K562 (cell line): ENCODE data around the gene KLHL18. TPM values are rescaled to one million over a fixed set of nuclear protein-coding genes. Genes with fewer than 3 reads are reported as not detected.

Experiments
- ATAC-seq: fragments of 200-7000 bp; cut with Tn5 transposase; 3 replicates; pipeline ENCODE4 v1.9.1; 2020; ENCODE audit warnings: moderate library complexity
- BruUV-seq: library from RNA; stranded (reverse); fragments of 400-500 nt; replicated peaks from 2 replicates; lab custom pipeline; 2021; lab: Mats Ljungman, UMichigan
- CTCF ChIA-PET: fragments of 300-600 bp; formaldehyde crosslinking; extraction: SDS; loops from one replicate; lab custom pipeline; 2021; ENCODE audit warnings: low intra/inter-chr PET ratio; lab: Yijun Ruan, JAX
- POLR2A ChIA-PET: fragments of 300-600, 350-650 bp; sonication (Branson Sonifier 250); formaldehyde crosslinking; extraction: SDS; loops from one replicate; lab custom pipeline; 2021; ENCODE audit warnings: antibody characterized with exemption, inconsistent platforms; lab: Yijun Ruan, JAX
- DNase-seq, 4 experiments: peaks; one replicate each; pipeline versions ENCODE4 v3.0.0 to v3.0.0-alpha.2; 2011 to 2018; ENCODE audit warnings: low spot score in 3 of 4, mixed read lengths in 3 of 4; ENCODE audit errors: extremely low read depth in 1 of 4
- FAIRE-seq: peaks from 2 replicates; lab custom pipeline; 2011; peaks lifted over from hg19 to GRCh38; lab: Jason Lieb, UNC
- H2AFZ ChIP-seq: 2 replicates; pipeline ENCODE4 v1.6.0; 2011; ENCODE audit warnings: low read depth, low read length, control low read depth, inconsistent platforms
- H3K27ac ChIP-seq: fragments of 200-600 bp; 3 replicates; pipeline ENCODE4 v1.8.0; 2011; ENCODE audit warnings: low read depth, mild to moderate bottlenecking, control low read depth, inconsistent platforms, low read length, moderate library complexity, mixed read lengths; ENCODE audit errors: extremely low read depth
- H3K27me3 ChIP-seq, 2 experiments: fragments of 300-600 bp in 1 of 2; 2 replicates in 1 of 2; 3 replicates in 1 of 2; pipeline versions ENCODE4 v1.6.0 to v1.8.0; 2011; ENCODE audit warnings: inconsistent platforms in 2 of 2, low read length in 2 of 2, mild to moderate bottlenecking in 1 of 2, mixed read lengths in 1 of 2, moderate library complexity in 1 of 2; ENCODE audit not compliant: control insufficient read depth in 2 of 2, insufficient read depth in 2 of 2
- H3K36me3 ChIP-seq: fragments of 300-600 bp; 3 replicates; pipeline ENCODE4 v1.8.0; 2011; ENCODE audit warnings: mild to moderate bottlenecking, low read length, inconsistent platforms; ENCODE audit not compliant: control insufficient read depth, insufficient read depth
- H3K4me1 ChIP-seq, 2 experiments: fragments of 200-600 bp in 1 of 2; replicated peaks in 1 of 2; 2 replicates in 1 of 2; 3 replicates in 1 of 2; pipeline versions ENCODE4 v1.5.1 to v1.8.0; 2011; ENCODE audit warnings: inconsistent platforms in 2 of 2, low read length in 2 of 2, mild to moderate bottlenecking in 1 of 2, mixed read lengths in 1 of 2, moderate library complexity in 1 of 2; ENCODE audit not compliant: control insufficient read depth in 2 of 2, insufficient read depth in 2 of 2
- H3K4me2 ChIP-seq: 2 replicates; pipeline ENCODE4 v1.6.1; 2011; ENCODE audit warnings: low read length, control low read depth, inconsistent platforms, mixed read lengths; ENCODE audit not compliant: insufficient read depth
- H3K4me3 ChIP-seq: fragments of 200-600 bp; sonication (generic), shearing (Covaris generic); 2 replicates; pipeline ENCODE4 v1.5.1; 2016; ENCODE audit warnings: control low read depth, inconsistent platforms
- H3K79me2 ChIP-seq: fragments of 200-600 bp; 3 replicates; pipeline ENCODE4 v1.8.0; 2011; ENCODE audit warnings: low read length, inconsistent platforms; ENCODE audit not compliant: control insufficient read depth, insufficient read depth
- H3K9ac ChIP-seq, 2 experiments: 2 replicates each; pipeline versions ENCODE4 v1.6.0 to v1.6.1; 2011; ENCODE audit warnings: low read depth in 2 of 2, low read length in 2 of 2, control low read depth in 1 of 2, inconsistent platforms in 1 of 2, mild to moderate bottlenecking in 1 of 2, mixed read lengths in 1 of 2; ENCODE audit not compliant: insufficient read depth in 1 of 2
- H3K9me1 ChIP-seq: one replicate; pipeline ENCODE4 v1.6.0; 2011; ENCODE audit warnings: inconsistent platforms, mild to moderate bottlenecking, low read length, moderate library complexity; ENCODE audit not compliant: control insufficient read depth, insufficient read depth
- H3K9me3 ChIP-seq: replicated peaks from 2 replicates; pipeline ENCODE4 v1.5.1; 2011; ENCODE audit warnings: low read depth, low read length, inconsistent platforms; ENCODE audit not compliant: control insufficient read depth, insufficient read depth
- H4K20me1 ChIP-seq: replicated peaks from 2 replicates; pipeline ENCODE4 v1.6.1; 2011; ENCODE audit warnings: low read length, inconsistent platforms, mixed read lengths; ENCODE audit not compliant: control insufficient read depth, insufficient read depth
- BCOR ChIP-seq: fragments of 450-650 bp; IDR thresholded peaks from 2 replicates; pipeline ENCODE4 v1.6.1; 2016
- ESRRB ChIP-seq: fragments of 250-450 bp; sonication (Bioruptor Pico); IDR thresholded peaks from 2 replicates; pipeline ENCODE4 v1.5.0; 2020; ENCODE audit warnings: mild to moderate bottlenecking, moderate library complexity, borderline replicate concordance
- GABPB1 ChIP-seq: sonication (generic); formaldehyde crosslinking; IDR thresholded peaks from 2 replicates; pipeline ENCODE4 v1.8.0; 2022; ENCODE audit warnings: mild to moderate bottlenecking, missing genetic modification reagents
- KAT8 ChIP-seq: fragments of 450-650 bp; IDR thresholded peaks from 2 replicates; pipeline ENCODE4 v1.6.1; 2016; ENCODE audit warnings: low read depth, mild to moderate bottlenecking
- KDM1A ChIP-seq, 2 experiments: fragments of 450-650 bp; IDR thresholded peaks; 2 replicates each; pipeline ENCODE4 v1.6.1; 2016; ENCODE audit warnings: mild to moderate bottlenecking in 2 of 2
- KLF16 ChIP-seq: IDR thresholded peaks from 2 replicates; pipeline ENCODE4 v1.6.1; 2016; ENCODE audit warnings: antibody characterized with exemption
- NFATC3 ChIP-seq: fragments of 450-650 bp; IDR thresholded peaks from 2 replicates; pipeline ENCODE4 v1.6.1; 2017; ENCODE audit warnings: mild to moderate bottlenecking
- RNF219 ChIP-seq: fragments of 250-450 bp; sonication (Bioruptor Pico); IDR thresholded peaks from 2 replicates; pipeline ENCODE4 v1.5.0; 2022; ENCODE audit warnings: mild to moderate bottlenecking
- SRF ChIP-seq, 2 experiments: fragments of 250-450, 450-650 bp in 1 of 2; sonication (Bioruptor Pico) in 1 of 2; sonication (generic) in 1 of 2; formaldehyde crosslinking; IDR thresholded peaks; 2 replicates each; pipeline versions ENCODE4 v1.5.0 to v1.5.1; 2020 to 2022; ENCODE audit warnings: mild to moderate bottlenecking in 1 of 2, missing genetic modification reagents in 1 of 2
- TAF7 ChIP-seq: fragments of 450-650 bp; IDR thresholded peaks from 2 replicates; pipeline ENCODE4 v1.6.1; 2016; ENCODE audit warnings: missing genetic modification characterization, missing compliant biosample characterization
- WHSC1 ChIP-seq: IDR thresholded peaks from one replicate; pipeline ENCODE4 v1.6.1; 2012; ENCODE audit warnings: low read length, control low read depth, inconsistent platforms
- ZFP30 ChIP-seq: fragments of 250-450 bp; sonication (Bioruptor Pico); IDR thresholded peaks from 2 replicates; pipeline ENCODE4 v1.8.0; 2022; ENCODE audit warnings: moderate library complexity, mild to moderate bottlenecking, inconsistent platforms, borderline replicate concordance
- ZNF143 ChIP-seq: sonication (generic); formaldehyde crosslinking; IDR thresholded peaks from 2 replicates; pipeline ENCODE4 v1.9.0; 2022; ENCODE audit warnings: mild to moderate bottlenecking, missing genetic modification reagents
- ZNF316 ChIP-seq: fragments of 450-650 bp; IDR thresholded peaks from 2 replicates; pipeline ENCODE4 v1.6.1; 2016
- ZNF431 ChIP-seq: sonication (generic); formaldehyde crosslinking; IDR thresholded peaks from 2 replicates; pipeline ENCODE4 v1.8.0; 2022; ENCODE audit warnings: mild to moderate bottlenecking, missing genetic modification reagents
- WGBS: fragments of 100-300 bp; shearing (Covaris generic); methylation state at CpG from one replicate; pipeline ENCODE4 v1.1.6; 2016; ENCODE audit warnings: low coverage, mixed read lengths; ENCODE audit not compliant: insufficient coverage; ENCODE audit errors: missing lambda C conversion rate; 5-methylcytosine and 5-hydroxymethylcytosine counted together
- in situ Hi-C: fragments of 300-500 bp; cut with MboI; formaldehyde crosslinking; loops from 4 replicates; pipeline ENCODE4 v1.15.0; 2018; ENCODE audit warnings: inconsistent platforms, mixed read lengths
- intact Hi-C: fragments of 100-400 bp; cut with micrococcal nuclease; formaldehyde crosslinking; loops from 2 replicates; pipeline ENCODE4 v1.14.2; 2022
- polyA plus RNA-seq, 8 experiments: library from polyadenylated mRNA; depleted of rRNA in 4 of 8; stranded (reverse) in 5 of 8; unstranded in 3 of 8; fragments of >200 nt; fragmentation: Nextera tagmentation in 2 of 8; fragmentation: Illumina TruSeq in 1 of 8; extraction: Ambion mirVana in 2 of 8; extraction: Trizol in 1 of 8; gene quantifications; 2 replicates each; pipeline versions ENCODE4 v1.2.1 to v1.2.3, GENCODE V29; 2011 to 2014; ENCODE audit warnings: inconsistent platforms in 1 of 8, missing spikeins in 1 of 8
- total RNA-seq, 7 experiments: library from RNA; depleted of rRNA in 6 of 7; stranded (reverse); fragments of >200 nt in 6 of 7; fragmentation: Illumina TruSeq in 2 of 7; extraction: Trizol in 2 of 7; gene quantifications; 2 replicates each; pipeline versions ENCODE4 v1.2.1 to v1.2.3, GENCODE V29; 2011 to 2021; ENCODE audit warnings: low replicate concordance in 1 of 7
- TF ChIP-seq, protein P1 (sequence below): fragments of 450-650 bp; IDR thresholded peaks from 2 replicates; pipeline ENCODE4 v1.6.1; 2016; ENCODE audit warnings: antibody characterized with exemption
- TF ChIP-seq, protein P2 (sequence below), 2 experiments: IDR thresholded peaks; 2 replicates each; pipeline ENCODE4 v1.6.1; 2011; ENCODE audit warnings: borderline replicate concordance in 1 of 2, control low read depth in 1 of 2, low read depth in 1 of 2, low read length in 1 of 2, mild to moderate bottlenecking in 1 of 2, mixed read lengths in 1 of 2, moderate library complexity in 1 of 2; ENCODE audit not compliant: insufficient read depth in 1 of 2, insufficient read length in 1 of 2, poor library complexity in 1 of 2, severe bottlenecking in 1 of 2; ENCODE audit errors: extremely low read depth in 1 of 2

Gene KLHL18
- total and polyA plus RNA-seq, 9 of the 15 experiments (the other 6 are each of a cell fraction or from before 2014, with no cell fraction given), result 26.7 to 97.5 (median 48.7) TPM

DNA sequence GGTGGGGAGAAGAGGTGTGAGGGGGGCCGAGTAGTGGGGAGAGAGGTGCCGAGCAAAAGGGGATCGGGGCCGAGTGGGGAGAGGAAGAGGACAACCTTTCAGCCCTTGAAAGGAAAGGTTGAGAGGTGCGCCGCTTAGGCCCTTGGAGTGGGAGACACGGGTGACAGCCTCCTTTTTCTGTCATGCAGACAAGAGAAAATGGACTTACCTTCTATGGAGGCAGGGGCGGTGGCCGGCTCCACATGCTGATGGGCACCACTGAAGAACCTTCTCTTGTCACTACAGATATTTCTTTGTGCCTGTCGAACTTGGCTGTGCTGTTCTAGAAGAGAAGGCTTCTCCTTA is 421 bp downstream of the KLHL18 start (continued):
- peak in 1 of 2 experiments; percentile 50; a peak in 1 of 4 replicates for TF ChIP-seq SRF (CRISPR knock-in tag; IDR thresholded peaks at IDR 0.05)
- TF ChIP-seq NFATC3, result no peak

GRCh38 chr3:47283591-47284364 is 1.0 kb downstream of the KLHL18 start:
- FAIRE-seq, result peak; percentile 73
- Histone ChIP-seq H2AFZ (peak overlapping the region; percentile 95), H3K27ac (peak overlapping the region; percentile 86), H3K4me2 (peak overlapping the region; percentile 97), H3K4me1 (peaks cover 12 to 14% of the 10 kb centered on the region in 2 experiments), H3K9ac (peak overlapping the region; percentile 80 to 98), H3K27me3 (no peaks in the 10 kb centered on the region), H3K4me3 (peak overlapping the region; percentile 82), H3K9me1 (no peaks in the 10 kb centered on the region), H4K20me1 (no peaks in the 10 kb centered on the region), H3K9me3 (no peaks in the 10 kb centered on the region), H3K36me3 (peaks cover 39% of the 10 kb centered on the region), H3K79me2 (peaks cover 73% of the 10 kb centered on the region)
- intact Hi-C loops, result loop anchor here (1.0 kb wide), 1 partner anchor 32 kb away; no protein-coding TSS in a partner anchor
- DNase-seq, result peak; percentile 36 to 62 (median 48)
- ATAC-seq, result peak; percentile 37
- ChIA-PET CTCF (no interaction called here), POLR2A (interaction anchor here (0.6 to 2.0 kb wide), 6 partner anchors 8 to 916 kb away, joined by 3 to 12 read pairs (median 4); no protein-coding TSS in a partner anchor)
- in situ Hi-C loops, result loop anchor here (5.0 kb wide), 1 partner anchor 39 kb away; no protein-coding TSS in a partner anchor
- BruUV-seq, result TSS peak; percentile 84
- WGBS, result 4% methylated on average over 11 of the region's 12 CpGs
- TF ChIP-seq KLF16 (no peak), WHSC1 (no peak), ESRRB (CRISPR knock-in tag) (no peak), ZFP30 (no peak), TAF7 (tag) (no peak), ZNF431 (CRISPR knock-in tag) (no peak), GABPB1 (no peak), BCOR (peak; percentile 88), ZNF143 (CRISPR knock-in tag) (no peak), RNF219 (CRISPR knock-in tag) (no peak), ZNF316 (no peak), KDM1A (IDR thresholded peaks at IDR 0.05) (peak; percentile 50 to 58; a peak in 3 of 4 replicates), KAT8 (no peak)
- TF ChIP-seq, protein P1, sequence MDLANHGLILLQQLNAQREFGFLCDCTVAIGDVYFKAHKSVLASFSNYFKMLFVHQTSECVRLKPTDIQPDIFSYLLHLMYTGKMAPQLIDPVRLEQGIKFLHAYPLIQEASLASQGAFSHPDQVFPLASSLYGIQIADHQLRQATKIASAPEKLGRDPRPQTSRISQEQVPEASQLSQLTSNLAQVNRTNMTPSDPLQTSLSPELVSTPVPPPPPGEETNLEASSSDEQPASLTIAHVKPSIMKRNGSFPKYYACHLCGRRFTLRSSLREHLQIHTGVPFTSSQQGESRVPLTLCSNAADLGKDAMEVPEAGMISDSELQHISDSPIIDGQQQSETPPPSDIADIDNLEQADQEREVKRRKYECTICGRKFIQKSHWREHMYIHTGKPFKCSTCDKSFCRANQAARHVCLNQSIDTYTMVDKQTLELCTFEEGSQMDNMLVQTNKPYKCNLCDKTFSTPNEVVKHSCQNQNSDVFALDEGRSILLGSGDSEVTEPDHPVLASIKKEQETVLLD, result no peak
- TF ChIP-seq, protein P2, sequence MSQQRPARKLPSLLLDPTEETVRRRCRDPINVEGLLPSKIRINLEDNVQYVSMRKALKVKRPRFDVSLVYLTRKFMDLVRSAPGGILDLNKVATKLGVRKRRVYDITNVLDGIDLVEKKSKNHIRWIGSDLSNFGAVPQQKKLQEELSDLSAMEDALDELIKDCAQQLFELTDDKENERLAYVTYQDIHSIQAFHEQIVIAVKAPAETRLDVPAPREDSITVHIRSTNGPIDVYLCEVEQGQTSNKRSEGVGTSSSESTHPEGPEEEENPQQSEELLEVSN (IDR thresholded peaks at IDR 0.05; ENCODE audit: borderline replicate concordance in 1 of 2, extremely low read depth in 1 of 2, insufficient read depth in 1 of 2, insufficient read length in 1 of 2, low read depth in 1 of 2, low read length in 1 of 2, poor library complexity in 1 of 2, severe bottlenecking in 1 of 2), result peak in 1 of 2 experiments; percentile 56
